Upper lobe of left lung (tissue), 6 donors: Measurements from ENCODE around the gene KAT6B. TPM values are rescaled to one million over a fixed set of nuclear protein-coding genes. Genes with fewer than 3 reads are reported as not detected.

Experiments used
- ATAC-seq, 2 donors: fragments of 200-7000 bp; cut with Tn5 transposase; one replicate each; pipeline ENCODE4 v1.9.1; 2022; ENCODE audit warnings: mild to moderate bottlenecking in 2 of 2, moderate library complexity in 2 of 2; ENCODE audit not compliant: low FRiP score in 2 of 2
- DNase-seq, 2 donors: peaks; one replicate each; pipeline ENCODE4 v3.0.0-alpha.2; 2019 to 2020
- H3K27ac ChIP-seq, 4 donors: fragments of 200-600 bp; sonication (generic); one replicate each; pipeline ENCODE4 v1.5.1; 2016 to 2019
- H3K27me3 ChIP-seq, 4 donors: fragments of 200-600 bp; sonication (generic); one replicate each; pipeline ENCODE4 v1.5.1; 2017 to 2019
- H3K36me3 ChIP-seq, 4 donors: fragments of 200-600 bp; sonication (generic); one replicate each; pipeline ENCODE4 v1.5.1; 2016 to 2019
- H3K4me1 ChIP-seq, 4 donors: fragments of 200-600 bp; sonication (generic); one replicate each; pipeline ENCODE4 v1.5.1; 2018 to 2019
- H3K4me3 ChIP-seq, 4 donors: fragments of 200-600 bp; sonication (generic); one replicate each; pipeline ENCODE4 v1.5.1; 2017 to 2019; ENCODE audit warnings: mild to moderate bottlenecking in 2 of 4, moderate library complexity in 1 of 4
- H3K9me3 ChIP-seq, 4 donors: fragments of 200-600 bp; sonication (generic); one replicate each; pipeline ENCODE4 v1.5.1; 2018 to 2019
- EP300 ChIP-seq, 4 donors: sonication (generic); formaldehyde crosslinking; IDR thresholded peaks; one replicate each; pipeline ENCODE4 v1.5.1; 2017; ENCODE audit warnings: antibody characterized with exemption in 4 of 4, control low read depth in 2 of 4
- POLR2A ChIP-seq, 4 donors: fragments of 450-650 bp; IDR thresholded peaks; one replicate each; pipeline ENCODE4 v1.5.1; 2016 to 2017; ENCODE audit warnings: antibody characterized with exemption in 4 of 4, mild to moderate bottlenecking in 2 of 4
- POLR2AphosphoS5 ChIP-seq, 2 donors: sonication (generic); formaldehyde crosslinking; IDR thresholded peaks; one replicate each; pipeline ENCODE4 v1.5.1; 2017; ENCODE audit warnings: antibody characterized with exemption in 2 of 2
- WGBS, 2 donors: methylation state at CpG; one replicate each; pipeline ENCODE4 v1.1.5; 2017 to 2018; 5-methylcytosine and 5-hydroxymethylcytosine counted together
- total RNA-seq, 6 donors: library from RNA; depleted of rRNA in 4 of 6; stranded (reverse); fragments of >200 nt in 4 of 6; gene quantifications; one replicate each; pipeline versions ENCODE4 v1.1.0 to v1.2.1, GENCODE V29; 2016 to 2021
- TF ChIP-seq, protein P1 (sequence below), 6 experiments: fragments of 450-650 bp in 4 of 6; fragments of 200-600 bp in 2 of 6; sonication (generic) in 2 of 6; IDR thresholded peaks; one replicate each; pipeline ENCODE4 v1.5.1; 2016 to 2019; ENCODE audit warnings: antibody characterized with exemption in 6 of 6
- donor health status: DM: no; HTN: no; CAD: no; lungs with moderate emphysema.
- donor health status: DM: no; HTN: yes; CAD: no; lungs with severe emphysema.

The KAT6B gene
- total RNA-seq, 6 donors from 2014 or later: 35.2 to 78.4 (median 38.0) TPM

DNA sequence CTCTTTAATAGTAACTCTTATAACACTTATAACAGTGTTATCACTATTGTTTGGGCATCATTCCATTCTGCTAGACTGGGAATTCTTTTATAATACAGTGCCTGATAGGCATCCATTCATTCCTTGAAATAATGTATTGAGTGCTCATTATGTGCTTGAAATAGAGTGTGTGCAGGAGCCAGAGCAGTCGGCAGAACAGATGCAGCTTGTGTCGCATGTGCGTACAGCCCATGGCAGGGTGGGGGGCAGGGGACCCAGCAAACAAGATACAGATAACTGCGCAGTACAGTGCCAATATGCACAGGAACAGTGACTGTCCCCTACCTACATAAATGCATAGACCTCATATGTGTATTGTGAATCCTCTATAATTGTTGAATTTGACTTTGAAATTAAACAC is 99.3 kb downstream of the KAT6B start:
- WGBS, 2 donors: 81 to 88% methylated on average over 4 of the region's 4 CpGs
- no peak for DNase-seq
- peaks cover 53 to 68% (median 61%) of the 10 kb centered on the region in 4 donors for H3K4me1 ChIP-seq
- no peaks in the 10 kb centered on the region for H3K9me3 ChIP-seq
- H3K27ac ChIP-seq: no peak overlapping the region
- no peak overlapping the region for H3K4me3 ChIP-seq
- no peaks in the 10 kb centered on the region for H3K27me3 ChIP-seq
- H3K36me3 ChIP-seq: no peaks in the 10 kb centered on the region
- TF ChIP-seq, protein P1, sequence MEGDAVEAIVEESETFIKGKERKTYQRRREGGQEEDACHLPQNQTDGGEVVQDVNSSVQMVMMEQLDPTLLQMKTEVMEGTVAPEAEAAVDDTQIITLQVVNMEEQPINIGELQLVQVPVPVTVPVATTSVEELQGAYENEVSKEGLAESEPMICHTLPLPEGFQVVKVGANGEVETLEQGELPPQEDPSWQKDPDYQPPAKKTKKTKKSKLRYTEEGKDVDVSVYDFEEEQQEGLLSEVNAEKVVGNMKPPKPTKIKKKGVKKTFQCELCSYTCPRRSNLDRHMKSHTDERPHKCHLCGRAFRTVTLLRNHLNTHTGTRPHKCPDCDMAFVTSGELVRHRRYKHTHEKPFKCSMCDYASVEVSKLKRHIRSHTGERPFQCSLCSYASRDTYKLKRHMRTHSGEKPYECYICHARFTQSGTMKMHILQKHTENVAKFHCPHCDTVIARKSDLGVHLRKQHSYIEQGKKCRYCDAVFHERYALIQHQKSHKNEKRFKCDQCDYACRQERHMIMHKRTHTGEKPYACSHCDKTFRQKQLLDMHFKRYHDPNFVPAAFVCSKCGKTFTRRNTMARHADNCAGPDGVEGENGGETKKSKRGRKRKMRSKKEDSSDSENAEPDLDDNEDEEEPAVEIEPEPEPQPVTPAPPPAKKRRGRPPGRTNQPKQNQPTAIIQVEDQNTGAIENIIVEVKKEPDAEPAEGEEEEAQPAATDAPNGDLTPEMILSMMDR (IDR thresholded peaks at IDR 0.05): no peak
- ATAC-seq: no peak

DNA sequence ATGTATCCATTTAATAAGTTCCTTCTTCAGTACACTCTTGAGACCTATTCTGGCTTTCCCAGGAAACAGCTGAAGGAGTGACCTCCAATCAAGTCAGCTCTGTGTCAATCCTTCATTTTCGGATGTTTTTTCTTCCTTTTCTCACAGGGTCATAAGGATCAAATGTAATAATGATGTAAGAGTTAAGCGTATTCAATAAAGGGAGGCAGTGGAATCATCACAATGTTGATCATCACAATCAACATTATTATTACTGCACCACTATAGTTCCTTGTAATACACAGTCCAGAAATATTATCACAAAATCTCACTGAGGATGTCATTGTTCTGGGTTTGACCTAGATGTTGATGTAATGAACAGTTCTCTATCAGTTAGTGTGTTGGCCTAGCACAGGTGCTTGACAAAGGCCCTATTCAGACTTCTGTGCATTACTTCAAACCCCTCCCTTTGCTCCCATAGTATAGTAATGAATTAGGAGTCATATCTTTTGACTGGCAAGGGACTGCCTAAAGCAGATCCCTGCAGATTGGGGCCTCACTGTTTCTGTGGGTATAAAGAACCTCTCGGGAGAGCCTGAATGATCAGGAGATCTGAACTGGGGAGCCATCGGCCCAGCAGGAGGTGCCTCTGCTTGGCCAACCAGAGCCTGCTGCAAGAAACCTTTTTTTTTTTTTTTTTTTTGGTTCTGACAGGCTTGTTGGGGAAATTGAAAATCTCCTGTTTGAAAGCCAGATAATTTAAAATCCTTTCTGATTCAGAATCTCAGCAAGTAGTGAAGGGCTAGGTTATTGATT is 100.6 kb downstream of the KAT6B start:
- no peaks in the 10 kb centered on the region for H3K27me3 ChIP-seq
- ATAC-seq (no peak), DNase-seq (no peak)
- 78 to 81% methylated on average over 4 of the region's 4 CpGs for WGBS, 2 donors
- no peaks in the 10 kb centered on the region for H3K9me3 ChIP-seq
- peak overlapping the region in 3 of 4 donors; percentile 25 to 83 (median 26) for H3K27ac ChIP-seq
- H3K4me3 ChIP-seq: no peak overlapping the region
- no peaks in the 10 kb centered on the region for H3K36me3 ChIP-seq
- peaks cover 46 to 67% (median 59%) of the 10 kb centered on the region in 4 donors for H3K4me1 ChIP-seq
- TF ChIP-seq POLR2A (IDR thresholded peaks at IDR 0.05): no peak
- TF ChIP-seq, protein P1 (IDR thresholded peaks at IDR 0.05): no peak
- TF ChIP-seq POLR2AphosphoS5 (IDR thresholded peaks at IDR 0.05): no peak
- TF ChIP-seq EP300 (IDR thresholded peaks at IDR 0.05): no peak

DNA sequence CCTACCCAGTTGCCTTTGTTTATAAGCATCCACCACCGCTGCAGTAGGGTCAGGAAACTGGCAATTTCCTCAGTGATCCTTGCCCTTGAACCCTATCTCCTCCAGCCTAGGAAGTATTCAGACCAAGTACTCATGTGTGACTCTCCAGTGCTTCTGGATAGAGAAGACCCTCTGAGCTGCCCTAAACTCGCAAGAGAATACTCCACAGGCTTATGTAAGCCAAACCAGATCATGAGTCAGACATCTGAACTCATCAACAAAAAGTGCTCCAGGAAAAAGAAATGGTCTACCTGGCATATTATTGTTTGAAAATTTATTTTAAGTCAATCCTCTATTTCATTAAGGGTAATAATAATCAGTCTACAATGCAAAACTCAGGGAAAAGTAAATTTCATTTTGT is 101.3 kb downstream of the KAT6B start:
- H3K9me3 ChIP-seq: no peaks in the 10 kb centered on the region
- no peaks in the 10 kb centered on the region for H3K27me3 ChIP-seq
- WGBS, 2 donors: 58 to 80% methylated on average over 2 of the region's 2 CpGs
- no peak for DNase-seq
- H3K36me3 ChIP-seq: no peaks in the 10 kb centered on the region
- TF ChIP-seq, protein P1 (IDR thresholded peaks at IDR 0.05): no peak
- TF ChIP-seq POLR2AphosphoS5 (IDR thresholded peaks at IDR 0.05): peak in 1 of 2 donors; percentile 28
- ATAC-seq: no peak
- H3K4me3 ChIP-seq: no peak overlapping the region
- H3K27ac ChIP-seq: peak overlapping the region in 3 of 4 donors; percentile 25 to 83 (median 26)
- peaks cover 42 to 63% (median 55%) of the 10 kb centered on the region in 4 donors for H3K4me1 ChIP-seq

DNA sequence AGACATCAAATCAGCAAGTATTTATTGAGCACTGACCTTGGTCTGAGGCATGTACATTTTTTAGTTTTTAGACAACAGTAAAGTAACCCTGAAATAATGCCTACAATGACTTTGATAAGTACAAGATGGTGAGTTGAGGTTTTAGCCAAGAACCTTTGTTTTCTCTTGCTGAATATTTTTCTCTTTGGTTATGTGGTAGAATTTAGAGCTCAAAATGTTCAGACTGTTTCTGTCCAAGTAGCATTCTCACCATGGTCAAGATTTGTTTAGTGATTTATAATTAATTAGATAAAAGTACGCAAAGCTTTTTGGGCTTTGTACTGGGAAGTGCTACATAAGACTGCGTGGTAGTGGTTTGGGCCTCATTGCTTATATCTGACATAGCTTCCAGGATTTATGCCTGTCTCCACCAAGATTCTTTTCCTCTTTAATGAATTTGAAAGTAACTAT is 102.4 kb downstream of the KAT6B start:
- WGBS, 2 donors: 42 to 60% methylated on average over 2 of the region's 2 CpGs
- Histone ChIP-seq H3K27me3 (no peaks in the 10 kb centered on the region), H3K9me3 (no peaks in the 10 kb centered on the region), H3K27ac (peak overlapping the region; percentile 26 to 83 (median 48)), H3K36me3 (no peaks in the 10 kb centered on the region), H3K4me1 (peaks cover 39 to 63% (median 48%) of the 10 kb centered on the region in 4 donors), H3K4me3 (no peak overlapping the region)
- ATAC-seq (peak in 1 of 2 donors; percentile 38), DNase-seq (no peak)
- TF ChIP-seq, protein P1 (IDR thresholded peaks at IDR 0.05): no peak
- TF ChIP-seq POLR2A (IDR thresholded peaks at IDR 0.05) (no peak), EP300 (IDR thresholded peaks at IDR 0.05) (no peak), POLR2AphosphoS5 (IDR thresholded peaks at IDR 0.05) (no peak)

DNA sequence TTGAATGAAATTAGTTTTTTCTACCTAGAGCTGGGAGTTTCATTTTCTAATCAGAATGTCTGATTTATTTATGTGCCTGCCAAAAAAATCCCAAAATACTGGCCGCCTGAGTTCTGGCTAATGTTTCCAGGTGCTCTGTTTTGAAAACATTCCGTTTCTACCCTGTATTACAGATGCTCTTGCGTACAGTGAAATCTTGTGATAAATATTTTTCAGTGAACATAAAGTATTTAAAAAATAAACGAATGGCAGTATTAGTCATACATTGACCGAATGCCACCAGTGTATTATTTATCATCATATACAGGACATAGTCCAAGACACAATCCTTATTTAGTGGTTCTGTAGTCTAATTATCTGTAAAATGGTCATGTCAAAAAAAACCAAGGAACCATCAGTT is 102.8 kb downstream of the KAT6B start:
- Histone ChIP-seq H3K27me3 (no peaks in the 10 kb centered on the region), H3K4me1 (peaks cover 37 to 63% (median 45%) of the 10 kb centered on the region in 4 donors), H3K36me3 (no peaks in the 10 kb centered on the region), H3K9me3 (no peaks in the 10 kb centered on the region), H3K4me3 (no peak overlapping the region), H3K27ac (peak overlapping the region; percentile 26 to 83 (median 48))
- TF ChIP-seq, protein P1 (IDR thresholded peaks at IDR 0.05): no peak
- TF ChIP-seq POLR2AphosphoS5 (IDR thresholded peaks at IDR 0.05): no peak
- TF ChIP-seq EP300 (IDR thresholded peaks at IDR 0.05): no peak
- TF ChIP-seq POLR2A (IDR thresholded peaks at IDR 0.05): no peak
- DNase-seq (no peak), ATAC-seq (peak in 1 of 2 donors; percentile 41)
- WGBS, 2 donors: 52 to 65% methylated on average over 5 of the region's 5 CpGs
